ENCODE data around the gene CCR4. TPM values are rescaled to one million over a fixed set of nuclear protein-coding genes. Genes with fewer than 3 reads are reported as not detected.

Gene CCR4
- total and polyA plus RNA-seq, 2 experiments from 2014 or later: 0.13 TPM; not detected in 1

GRCh38 chr3:32995098-32995497 lies 43.7 kb downstream of the CCR4 start:
- H3K4me3 ChIP-seq: no peak overlapping the region
- H3K79me2 ChIP-seq: no peaks in the 10 kb centered on the region
- WGBS (ENCODE audit: low lambda C conversion rate, missing lambda C conversion rate): 88% methylated on average over 4 of the region's 4 CpGs
- no peak overlapping the region for H3K4me2 ChIP-seq
- no peaks in the 10 kb centered on the region for H3K9me3 ChIP-seq (ENCODE audit: low read depth)
- H4K20me1 ChIP-seq (ENCODE audit: insufficient read depth, poor library complexity, severe bottlenecking): no peaks in the 10 kb centered on the region
- H3K9me2 ChIP-seq (replicated peaks; ENCODE audit: insufficient read depth): no peaks in the 10 kb centered on the region
- H3K4me1 ChIP-seq (ENCODE audit: insufficient read depth): no peaks in the 10 kb centered on the region
- no peak for DNase-seq (ENCODE audit: low spot score)
- no peak overlapping the region for H2AFZ ChIP-seq
- TF ChIP-seq EZH2phosphoT487 (IDR thresholded peaks at IDR 0.05; ENCODE audit: low read depth, severe bottlenecking, unreplicated experiment) (no peak), EZH2 (IDR thresholded peaks at IDR 0.05; ENCODE audit: borderline replicate concordance) (no peak), CTCF (IDR thresholded peaks at IDR 0.05; ENCODE audit: poor library complexity) (no peak)
- no peaks in the 10 kb centered on the region for H3K36me3 ChIP-seq (replicated peaks; ENCODE audit: insufficient read depth, low read depth)
- H3K27ac ChIP-seq: no peak overlapping the region
- no peaks in the 10 kb centered on the region for H3K27me3 ChIP-seq

- Histone ChIP-seq H3K79me2 (no peaks in the 10 kb centered on the region), H3K9me2 (replicated peaks; ENCODE audit: insufficient read depth) (no peaks in the 10 kb centered on the region), H3K4me1 (ENCODE audit: insufficient read depth) (no peaks in the 10 kb centered on the region), H4K20me1 (ENCODE audit: insufficient read depth, poor library complexity, severe bottlenecking) (no peaks in the 10 kb centered on the region), H3K36me3 (replicated peaks; ENCODE audit: insufficient read depth, low read depth) (no peaks in the 10 kb centered on the region), H3K4me2 (no peak overlapping the region), H3K4me3 (no peak overlapping the region), H2AFZ (no peak overlapping the region), H3K9me3 (ENCODE audit: low read depth) (no peaks in the 10 kb centered on the region), H3K27ac (no peak overlapping the region), H3K27me3 (no peaks in the 10 kb centered on the region)
- TF ChIP-seq CTCF (IDR thresholded peaks at IDR 0.05; ENCODE audit: poor library complexity): no peak
- no peak for TF ChIP-seq EZH2 (IDR thresholded peaks at IDR 0.05; ENCODE audit: borderline replicate concordance)
- TF ChIP-seq EZH2phosphoT487 (IDR thresholded peaks at IDR 0.05; ENCODE audit: low read depth, severe bottlenecking, unreplicated experiment): no peak
- no peak for DNase-seq (ENCODE audit: low spot score)
- 93% methylated on average over 5 of the region's 5 CpGs for WGBS (ENCODE audit: low lambda C conversion rate, missing lambda C conversion rate)
Measured at GRCh38 chr3:32996048-32996754, 44.8 kb downstream of the CCR4 start.

- Histone ChIP-seq H3K79me2 (no peaks in the 10 kb centered on the region), H3K9me2 (replicated peaks; ENCODE audit: insufficient read depth) (no peaks in the 10 kb centered on the region), H3K4me2 (no peak overlapping the region), H3K9me3 (ENCODE audit: low read depth) (no peaks in the 10 kb centered on the region), H3K4me1 (ENCODE audit: insufficient read depth) (no peaks in the 10 kb centered on the region), H3K27ac (no peak overlapping the region), H2AFZ (no peak overlapping the region), H3K4me3 (no peak overlapping the region), H3K27me3 (no peaks in the 10 kb centered on the region), H4K20me1 (ENCODE audit: insufficient read depth, poor library complexity, severe bottlenecking) (no peaks in the 10 kb centered on the region), H3K36me3 (replicated peaks; ENCODE audit: insufficient read depth, low read depth) (no peaks in the 10 kb centered on the region)
- no peak for DNase-seq (ENCODE audit: low spot score)
- WGBS (ENCODE audit: low lambda C conversion rate, missing lambda C conversion rate): 88% methylated on average over 2 of the region's 2 CpGs
- TF ChIP-seq EZH2phosphoT487 (IDR thresholded peaks at IDR 0.05; ENCODE audit: low read depth, severe bottlenecking, unreplicated experiment) (no peak), CTCF (IDR thresholded peaks at IDR 0.05; ENCODE audit: poor library complexity) (no peak), EZH2 (IDR thresholded peaks at IDR 0.05; ENCODE audit: borderline replicate concordance) (no peak)
Measured at GRCh38 chr3:32996755-32997091, 45.3 kb downstream of the CCR4 start.
